MM.1S (cell line): Measurements from ENCODE around the gene PSMD3.

ENCODE experiments used
- DNase-seq: peaks from one replicate; pipeline ENCODE4 v3.0.0-alpha.2; 2015
- H2AFZ ChIP-seq: fragments of 300-600 bp; sonication (generic); 2 replicates; pipeline ENCODE4 v1.6.0; 2016; ENCODE audit warnings: antibody characterized with exemption, low read length
- H3F3A ChIP-seq: fragments of 300-600 bp; sonication (generic); 2 replicates; pipeline ENCODE4 v1.6.1; 2016; ENCODE audit warnings: mild to moderate bottlenecking, antibody characterized with exemption, low read length, moderate library complexity, mixed read lengths; ENCODE audit not compliant: insufficient read depth
- H3K27ac ChIP-seq: fragments of 300-600 bp; sonication (generic); 2 replicates; pipeline ENCODE4 v1.5.1; 2016; ENCODE audit warnings: mild to moderate bottlenecking, low read length
- H3K27me3 ChIP-seq: fragments of 300-600 bp; sonication (generic); replicated peaks from 2 replicates; pipeline ENCODE4 v1.6.0; 2016; ENCODE audit warnings: low read length; ENCODE audit not compliant: insufficient read depth
- H3K36me3 ChIP-seq: fragments of 300-600 bp; sonication (generic); replicated peaks from 2 replicates; pipeline ENCODE4 v1.6.1; 2016; ENCODE audit warnings: mild to moderate bottlenecking, low read length, mixed read lengths; ENCODE audit not compliant: insufficient read depth
- H3K4me1 ChIP-seq: fragments of 300-600 bp; sonication (generic); 2 replicates; pipeline ENCODE4 v1.6.1; 2016; ENCODE audit warnings: low read length, mixed read lengths
- H3K4me2 ChIP-seq: fragments of 300-600 bp; sonication (generic); 2 replicates; pipeline ENCODE4 v1.6.0; 2016; ENCODE audit warnings: low read depth, low read length
- H3K4me3 ChIP-seq: fragments of 300-600 bp; sonication (generic); 2 replicates; pipeline ENCODE4 v1.5.1; 2016; ENCODE audit warnings: low read length, mixed read lengths
- H3K79me2 ChIP-seq: fragments of 300-600 bp; sonication (generic); 2 replicates; pipeline ENCODE4 v1.6.1; 2016; ENCODE audit warnings: mixed run types, low read length, mixed read lengths
- H3K9ac ChIP-seq: fragments of 300-600 bp; sonication (generic); 2 replicates; pipeline ENCODE4 v1.6.1; 2016; ENCODE audit warnings: low read length, mixed read lengths
- H3K9me2 ChIP-seq: fragments of 300-600 bp; sonication (generic); replicated peaks from 2 replicates; pipeline ENCODE4 v1.6.1; 2016; ENCODE audit warnings: mild to moderate bottlenecking, low read length, mixed read lengths; ENCODE audit not compliant: insufficient read depth
- H3K9me3 ChIP-seq: fragments of 300-600 bp; sonication (generic); replicated peaks from 2 replicates; pipeline ENCODE4 v1.6.1; 2016; ENCODE audit warnings: mild to moderate bottlenecking, low read length, mixed read lengths; ENCODE audit not compliant: insufficient read depth
- H4K20me1 ChIP-seq: fragments of 300-600 bp; sonication (generic); 2 replicates; pipeline ENCODE4 v1.6.1; 2016; ENCODE audit warnings: mild to moderate bottlenecking, low read length, moderate library complexity, mixed read lengths; ENCODE audit not compliant: insufficient read depth
- EZH2 ChIP-seq: fragments of 300-600 bp; sonication (generic); optimal IDR thresholded peaks from 2 replicates; pipeline ENCODE3; 2017; ENCODE audit warnings: low read depth, mild to moderate bottlenecking, antibody characterized with exemption, low read length, mixed read lengths
- EZH2phosphoT487 ChIP-seq: fragments of 300-600 bp; sonication (generic); IDR thresholded peaks from 2 replicates; pipeline ENCODE4 v1.6.1; 2018; ENCODE audit warnings: antibody characterized with exemption, low read length
- TF ChIP-seq, protein P1 (sequence below): fragments of 300-600 bp; sonication (generic); IDR thresholded peaks from 2 replicates; pipeline ENCODE4 v1.5.1; 2016; ENCODE audit warnings: antibody characterized with exemption, low read length, mixed read lengths

Gene PSMD3

DNA sequence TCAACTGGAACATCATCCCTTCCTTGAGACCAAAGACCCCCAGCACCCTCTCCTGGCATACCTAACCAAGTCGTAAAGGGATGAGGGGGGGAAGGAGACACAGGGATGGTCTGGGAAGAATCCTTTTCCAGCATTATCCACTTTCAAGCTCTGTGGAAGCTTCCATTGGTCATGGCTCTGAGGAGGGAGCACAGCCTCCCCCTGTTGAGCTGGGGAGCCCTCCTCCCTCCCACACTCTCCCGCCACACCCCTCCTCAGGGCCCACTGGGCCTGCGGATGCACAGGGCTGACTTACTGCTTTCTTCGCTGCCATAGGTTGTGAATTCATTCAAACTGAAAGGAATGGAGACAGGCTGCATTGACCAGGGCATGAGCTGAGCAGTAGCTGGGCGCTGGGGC, 47.0 kb downstream of the PSMD3 start:
- Histone ChIP-seq H3K27me3 (no peaks in the 10 kb centered on the region), H4K20me1 (no peaks in the 10 kb centered on the region), H3K9me2 (no peaks in the 10 kb centered on the region), H3K79me2 (no peaks in the 10 kb centered on the region), H3K4me1 (no peaks in the 10 kb centered on the region; the same call in 1 of the 2 replicates), H3K4me3 (no peak overlapping the region), H3K9me3 (no peaks in the 10 kb centered on the region), H3K27ac (no peak overlapping the region), H3F3A (0 out of 2 replicates have a peak, but pooled peaks cover 2% of the 10 kb centered on the region), H3K9ac (no peak overlapping the region), H3K36me3 (no peaks in the 10 kb centered on the region), H2AFZ (no peak overlapping the region), H3K4me2 (no peak overlapping the region)
- DNase-seq = no peak
- TF ChIP-seq, protein P1, sequence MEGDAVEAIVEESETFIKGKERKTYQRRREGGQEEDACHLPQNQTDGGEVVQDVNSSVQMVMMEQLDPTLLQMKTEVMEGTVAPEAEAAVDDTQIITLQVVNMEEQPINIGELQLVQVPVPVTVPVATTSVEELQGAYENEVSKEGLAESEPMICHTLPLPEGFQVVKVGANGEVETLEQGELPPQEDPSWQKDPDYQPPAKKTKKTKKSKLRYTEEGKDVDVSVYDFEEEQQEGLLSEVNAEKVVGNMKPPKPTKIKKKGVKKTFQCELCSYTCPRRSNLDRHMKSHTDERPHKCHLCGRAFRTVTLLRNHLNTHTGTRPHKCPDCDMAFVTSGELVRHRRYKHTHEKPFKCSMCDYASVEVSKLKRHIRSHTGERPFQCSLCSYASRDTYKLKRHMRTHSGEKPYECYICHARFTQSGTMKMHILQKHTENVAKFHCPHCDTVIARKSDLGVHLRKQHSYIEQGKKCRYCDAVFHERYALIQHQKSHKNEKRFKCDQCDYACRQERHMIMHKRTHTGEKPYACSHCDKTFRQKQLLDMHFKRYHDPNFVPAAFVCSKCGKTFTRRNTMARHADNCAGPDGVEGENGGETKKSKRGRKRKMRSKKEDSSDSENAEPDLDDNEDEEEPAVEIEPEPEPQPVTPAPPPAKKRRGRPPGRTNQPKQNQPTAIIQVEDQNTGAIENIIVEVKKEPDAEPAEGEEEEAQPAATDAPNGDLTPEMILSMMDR = no peak
- TF ChIP-seq EZH2phosphoT487 (no peak), EZH2 (no peak)

DNA sequence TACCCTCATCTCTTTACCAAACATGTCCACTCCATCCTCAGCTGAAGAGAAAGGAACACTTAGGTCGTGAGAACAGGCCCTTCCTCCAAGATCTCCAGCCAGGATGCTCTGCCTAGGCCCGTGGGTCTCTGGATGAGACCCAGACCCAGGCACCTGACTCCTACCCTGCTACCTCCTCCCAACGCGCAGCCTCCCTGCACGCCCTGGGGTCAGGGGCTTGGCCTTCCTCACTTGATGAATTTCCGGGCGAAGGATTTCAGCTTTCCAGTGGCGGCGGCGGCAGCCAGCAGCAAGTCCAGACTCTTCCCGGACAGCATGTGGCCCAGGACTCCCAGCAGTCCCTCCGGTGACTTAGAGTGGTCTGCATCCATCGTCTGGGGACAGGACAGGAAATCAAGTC, 48.0 kb downstream of the PSMD3 start:
- Histone ChIP-seq H3K27me3 (no peaks in the 10 kb centered on the region), H3K4me1 (no peaks in the 10 kb centered on the region; the same call in 1 of the 2 replicates), H3K4me2 (no peak overlapping the region), H3K9me3 (no peaks in the 10 kb centered on the region), H3F3A (0 out of 2 replicates have a peak, but pooled peaks cover 2% of the 10 kb centered on the region), H3K4me3 (no peak overlapping the region), H3K9me2 (no peaks in the 10 kb centered on the region), H3K79me2 (no peaks in the 10 kb centered on the region), H3K36me3 (no peaks in the 10 kb centered on the region), H3K9ac (no peak overlapping the region), H3K27ac (no peak overlapping the region), H2AFZ (no peak overlapping the region), H4K20me1 (no peaks in the 10 kb centered on the region)
- no peak for DNase-seq
- TF ChIP-seq EZH2phosphoT487 (no peak), EZH2 (no peak)
- TF ChIP-seq, protein P1 = no peak

DNA sequence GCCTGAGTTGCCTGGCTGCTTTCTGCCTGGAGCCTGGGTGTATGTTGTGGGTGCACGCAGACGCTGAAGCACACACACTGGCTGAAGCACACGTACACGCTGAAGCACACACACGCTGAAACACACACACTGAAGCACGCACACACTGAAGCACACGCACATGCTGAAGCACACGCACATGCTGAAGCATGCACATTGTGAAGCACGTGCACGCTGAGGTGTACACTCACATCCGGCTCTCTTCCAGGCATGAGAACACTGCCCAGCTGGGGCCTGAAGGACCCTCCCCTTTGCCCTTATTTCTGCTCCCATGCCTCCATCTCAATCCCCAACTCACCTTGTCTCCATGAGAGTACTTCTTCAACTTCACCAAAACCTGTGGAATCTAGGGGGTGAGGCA, 51.1 kb downstream of the PSMD3 start:
- H3K9me3 ChIP-seq = no peaks in the 10 kb centered on the region
- H4K20me1 ChIP-seq = no peaks in the 10 kb centered on the region
- H3K4me2 ChIP-seq = no peak overlapping the region
- no peak overlapping the region for H3K9ac ChIP-seq
- no peak overlapping the region for H2AFZ ChIP-seq
- no peaks in the 10 kb centered on the region for H3K9me2 ChIP-seq
- no peaks in the 10 kb centered on the region for H3K36me3 ChIP-seq
- H3F3A ChIP-seq = 0 out of 2 replicates have a peak, but pooled peaks cover 2% of the 10 kb centered on the region
- no peaks in the 10 kb centered on the region; the same call in 1 of the 2 replicates for H3K4me1 ChIP-seq
- no peak for DNase-seq
- TF ChIP-seq EZH2 (no peak), EZH2phosphoT487 (no peak)
- TF ChIP-seq, protein P1 = no peak
- H3K79me2 ChIP-seq = no peaks in the 10 kb centered on the region
- no peak overlapping the region for H3K27ac ChIP-seq
- no peaks in the 10 kb centered on the region for H3K27me3 ChIP-seq
- no peak overlapping the region for H3K4me3 ChIP-seq
